ENCODE measurements around the gene ALDH4A1.
"Not testable (repeated sequence)": the region's sequence is repeated elsewhere in the genome, so short reads cannot be mapped to it uniquely, and the experiment has no call there.

The ALDH4A1 gene

GRCh38 chr1:18836654-18837053, 65.7 kb downstream of the ALDH4A1 start:
- no peak for DNase-seq

- DNase-seq, result not testable (repeated sequence)
Measured at GRCh38 chr1:18832319-18832718, 70.0 kb downstream of the ALDH4A1 start.

GRCh38 chr1:18831656-18832055, 70.7 kb downstream of the ALDH4A1 start:
- no peak for DNase-seq

GRCh38 chr1:18830596-18830995, 71.8 kb downstream of the ALDH4A1 start:
- no peak for DNase-seq

GRCh38 chr1:18829671-18830070, 72.7 kb downstream of the ALDH4A1 start:
- DNase-seq, result no peak

GRCh38 chr1:18828224-18828623, 74.1 kb downstream of the ALDH4A1 start:
- no peak for DNase-seq

- no peak for DNase-seq
Measured at GRCh38 chr1:18823438-18823837, 78.9 kb downstream of the ALDH4A1 start.
